Heart left ventricle (tissue), 16 donors: ENCODE results near the gene CCDC8. TPM values are rescaled to one million over a fixed set of nuclear protein-coding genes. Genes with fewer than 3 reads are reported as not detected.
"Not testable (repeated sequence)": the region's sequence is repeated elsewhere in the genome, so short reads cannot be mapped to it uniquely, and the experiment has no call there.

ENCODE experiments used
- ATAC-seq, 4 donors: fragments of 200-7000 bp; cut with Tn5 transposase; one replicate each; pipeline ENCODE4 v1.9.1; 2020 to 2022; ENCODE audit warnings: moderate library complexity in 4 of 4, mild to moderate bottlenecking in 3 of 4, moderate number of reproducible peaks in 1 of 4
- DNase-seq, 5 donors: peaks; one replicate each; pipeline ENCODE4 v3.0.0-alpha.2; 2020
- H3K27ac ChIP-seq, 12 donors: fragments of 200-600 bp; sonication (generic) in 4 of 12; one replicate each; pipeline versions ENCODE4 v1.5.0 to v1.8.0; 2016 to 2022; ENCODE audit warnings: mild to moderate bottlenecking in 2 of 12
- H3K27me3 ChIP-seq, 9 donors: fragments of 200-600 bp; sonication (generic) in 2 of 9; one replicate each; pipeline versions ENCODE4 v1.5.1 to v1.8.0; 2016 to 2022; ENCODE audit warnings: mild to moderate bottlenecking in 3 of 9
- H3K36me3 ChIP-seq, 9 donors: fragments of 200-600 bp; sonication (generic) in 2 of 9; one replicate each; pipeline versions ENCODE4 v1.5.0 to v1.8.0; 2018 to 2022; ENCODE audit warnings: mild to moderate bottlenecking in 2 of 9
- H3K4me1 ChIP-seq, 12 donors: fragments of 200-600 bp; sonication (generic) in 4 of 12; one replicate each; pipeline versions ENCODE4 v1.5.0 to v1.8.0; 2016 to 2022; ENCODE audit warnings: mild to moderate bottlenecking in 3 of 12
- H3K4me3 ChIP-seq, 12 donors: fragments of 200-600 bp; sonication (generic) in 4 of 12; one replicate each; pipeline versions ENCODE4 v1.5.0 to v1.8.0; 2017 to 2022; ENCODE audit warnings: mild to moderate bottlenecking in 9 of 12, moderate library complexity in 4 of 12
- H3K9me3 ChIP-seq, 12 donors: fragments of 200-600 bp; sonication (generic) in 4 of 12; one replicate each; pipeline versions ENCODE4 v1.5.0 to v1.8.0; 2016 to 2022; ENCODE audit warnings: mild to moderate bottlenecking in 1 of 12
- CTCF ChIP-seq, 12 donors: fragments of 200-600 bp; sonication (generic) in 4 of 12; IDR thresholded peaks; one replicate each; pipeline versions ENCODE4 v1.5.0 to v1.8.0; 2018 to 2022; ENCODE audit warnings: antibody characterized with exemption in 12 of 12, mild to moderate bottlenecking in 5 of 12
- POLR2A ChIP-seq, 2 donors: fragments of 450-650 bp; IDR thresholded peaks; one replicate each; pipeline ENCODE4 v1.6.1; 2017; ENCODE audit warnings: antibody characterized with exemption in 2 of 2, mild to moderate bottlenecking in 2 of 2, moderate library complexity in 2 of 2
- WGBS, 4 donors: extraction: QIAGEN DNeasy Blood & Tissue Kit in 2 of 4; methylation state at CpG; one replicate each; pipeline versions ENCODE4 v1.1.5 to v1.1.7; 2013 to 2018; 5-methylcytosine and 5-hydroxymethylcytosine counted together
- intact Hi-C, 10 donors: fragments of 100-400 bp; cut with DNase I; formaldehyde crosslinking; loops; one replicate each; pipeline versions ENCODE4 v1.11.1 to v1.14.2; 2022
- polyA plus RNA-seq, 2 donors: library from polyadenylated mRNA; stranded (reverse); fragments of 200-250 nt; gene quantifications; one replicate each; pipeline ENCODE4 v1.2.3, GENCODE V29; 2013
- total RNA-seq, 9 donors: library from RNA; depleted of rRNA in 2 of 9; stranded (reverse); fragments of >200 nt in 2 of 9; fragmentation: NEBNext Ultra II Directional in 3 of 9; extraction: Animal tissue kit (Norgen Biotek cat#: 25700) in 3 of 9; gene quantifications; one replicate each; pipeline versions ENCODE4 v1.1.0 to v1.2.4, GENCODE V29; 2016 to 2023
- donor health status: ischemic (EF 13 %, LVEDD 7.1; RV severe dilation, severe dysfunction).
- donor health status: healthy with polysubstance abuse.
- donor health status: DM: no; HTN: yes; CAD: no.
- donor health status: DM: no; HTN: no; CAD: no.
- donor health status: ischemic (EF 25% LVEDD 6.9; RV normal size, moderate dysfunction).
- donor health status: ischemic (EF 25% LVEDD 5.7; RV mildly dilated, moderate dysfunction).
- donor health status: healthy.
- donor health status: DM: yes; HTN: yes; CAD: no.
- donor health status: ischemic (EF 35%, LVEDD 5.7; RV mildly dilated, moderate dysfunction).
- donor health status: nonischemic (EF 11% LVEDD 7.7; RV severe dilation, severe dysfunction).
- donor health status: DM: yes; HTN: yes; CAD: no.
- donor health status: PGD.
- donor health status: ischemic (EF 29% LVEDD 5.4; RV normal size, mild dysfunction).
- donor health status: nonischemic (EF 23%, LVEDD 6.1; RV moderate dilation, normal function).

Gene CCDC8
- total and polyA plus RNA-seq, 11 donors = 13.6 to 30.6 (median 23.9) TPM

- H3K4me1 ChIP-seq = peaks cover 0 to 44% (median 16%) of the 10 kb centered on the region in 12 donors
- H3K27me3 ChIP-seq = peaks cover 0 to 55% (median 12%) of the 10 kb centered on the region in 9 donors
- peak overlapping the region in 11 of 12 donors; percentile 11 to 80 (median 58) for H3K27ac ChIP-seq
- intact Hi-C loops = loop anchor here in 1 of 10 donors (2.0 kb wide), 1 partner anchor 84 kb away; no protein-coding TSS in a partner anchor
- H3K36me3 ChIP-seq = peaks cover 0 to under 1% (median 0%) of the 10 kb centered on the region in 9 donors
- 17 to 21% (median 19%) methylated on average over 40 to 41 of the region's 41 CpGs for WGBS, 4 donors
- TF ChIP-seq POLR2A (IDR thresholded peaks at IDR 0.05) (no peak), CTCF (IDR thresholded peaks at IDR 0.05) (peak in 2 of 12 donors; percentile 16 to 28)
- peak in 1 of 5 donors; percentile 47 for DNase-seq
- H3K4me3 ChIP-seq = peak overlapping the region in 11 of 12 donors; percentile 17 to 59 (median 47)
- peak in 2 of 4 donors; percentile 21 to 28 for ATAC-seq
- no peaks in the 10 kb centered on the region for H3K9me3 ChIP-seq
These were observed 8.5 kb downstream of the CCDC8 start for GRCh38 chr19:46404753-46405468.

- Histone ChIP-seq H3K9me3 (no peaks in the 10 kb centered on the region), H3K4me1 (peaks cover 0 to 41% (median 16%) of the 10 kb centered on the region in 12 donors), H3K27me3 (peaks cover 0 to 60% (median 12%) of the 10 kb centered on the region in 9 donors), H3K36me3 (no peaks in the 10 kb centered on the region), H3K4me3 (peak overlapping the region in 11 of 12 donors; percentile 17 to 59 (median 47)), H3K27ac (peak overlapping the region in 11 of 12 donors; percentile 11 to 80 (median 58))
- peak in 5 of 12 donors; percentile 13 to 38 (median 28) for TF ChIP-seq CTCF (IDR thresholded peaks at IDR 0.05)
- no peak for TF ChIP-seq POLR2A (IDR thresholded peaks at IDR 0.05)
- 3 to 6% (median 4%) methylated on average over 31 to 36 of the region's 36 CpGs for WGBS, 4 donors
- peak; percentile 48 to 74 (median 62) for DNase-seq
- intact Hi-C loops = loop anchor here in 1 of 10 donors (2.0 kb wide), 1 partner anchor 85 kb away; no protein-coding TSS in a partner anchor
- ATAC-seq = peak; percentile 17 to 68 (median 57)
These were observed 9.2 kb downstream of the CCDC8 start for GRCh38 chr19:46404055-46404752.

GRCh38 chr19:46402725-46403124 lies 10.6 kb downstream of the CCDC8 start:
- peak overlapping the region in 4 of 12 donors; percentile 5 to 35 (median 28) for H3K4me3 ChIP-seq
- no peaks in the 10 kb centered on the region for H3K9me3 ChIP-seq
- DNase-seq (no peak), ATAC-seq (no peak)
- H3K27me3 ChIP-seq = peaks cover 0 to 57% (median 12%) of the 10 kb centered on the region in 9 donors
- intact Hi-C loops = loop anchor here in 7 of 10 donors (1.0 to 2.0 kb wide), 4 partner anchors 84 to 86 kb away; no protein-coding TSS in a partner anchor
- TF ChIP-seq POLR2A (IDR thresholded peaks at IDR 0.05) = no peak
- no peak for TF ChIP-seq CTCF (IDR thresholded peaks at IDR 0.05)
- H3K36me3 ChIP-seq = no peaks in the 10 kb centered on the region
- 91 to 93% (median 92%) methylated on average over 11 of the region's 11 CpGs for WGBS, 4 donors
- H3K27ac ChIP-seq = no peak overlapping the region
- peaks cover 0 to 29% (median 16%) of the 10 kb centered on the region in 12 donors for H3K4me1 ChIP-seq

GRCh38 chr19:46397801-46398479 lies 15.4 kb downstream of the CCDC8 start:
- ATAC-seq, H3K27ac ChIP-seq, H3K4me3 ChIP-seq, H3K9me3 ChIP-seq, H3K36me3 ChIP-seq, H3K4me1 ChIP-seq: not testable (repeated sequence)
- peak in 1 of 5 donors; percentile 30 for DNase-seq
- WGBS, 4 donors = 89 to 93% (median 90%) methylated on average over 14 of the region's 14 CpGs
- intact Hi-C loops = loop anchor here in 6 of 10 donors (2.0 to 10.0 kb wide), 5 partner anchors 89 to 117 kb away; no protein-coding TSS in a partner anchor
- peaks cover 0 to 18% (median 0%) of the 10 kb centered on the region in 9 donors for H3K27me3 ChIP-seq
